Measurements from ENCODE around the gene ARL1.

The ARL1 gene

GRCh38 chr12:101343893-101344292 is 63.7 kb downstream of the ARL1 start (continued):
- TF ChIP-seq ZNF292 (tag by site-specific recombination; IDR thresholded peaks at IDR 0.05; ENCODE audit: borderline replicate concordance, low read depth) (no peak), ZNF621 (tag by site-specific recombination; IDR thresholded peaks at IDR 0.05) (no peak), ZNF777 (tag by site-specific recombination; IDR thresholded peaks at IDR 0.05; ENCODE audit: borderline replicate concordance) (no peak), ZNF155 (tag by site-specific recombination; IDR thresholded peaks at IDR 0.05) (no peak)
- TF ChIP-seq, protein P1, sequence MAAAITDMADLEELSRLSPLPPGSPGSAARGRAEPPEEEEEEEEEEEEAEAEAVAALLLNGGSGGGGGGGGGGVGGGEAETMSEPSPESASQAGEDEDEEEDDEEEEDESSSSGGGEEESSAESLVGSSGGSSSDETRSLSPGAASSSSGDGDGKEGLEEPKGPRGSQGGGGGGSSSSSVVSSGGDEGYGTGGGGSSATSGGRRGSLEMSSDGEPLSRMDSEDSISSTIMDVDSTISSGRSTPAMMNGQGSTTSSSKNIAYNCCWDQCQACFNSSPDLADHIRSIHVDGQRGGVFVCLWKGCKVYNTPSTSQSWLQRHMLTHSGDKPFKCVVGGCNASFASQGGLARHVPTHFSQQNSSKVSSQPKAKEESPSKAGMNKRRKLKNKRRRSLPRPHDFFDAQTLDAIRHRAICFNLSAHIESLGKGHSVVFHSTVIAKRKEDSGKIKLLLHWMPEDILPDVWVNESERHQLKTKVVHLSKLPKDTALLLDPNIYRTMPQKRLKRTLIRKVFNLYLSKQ (tag by site-specific recombination; IDR thresholded peaks at IDR 0.05; ENCODE audit: borderline replicate concordance): no peak
